Left kidney (tissue), 8 donors: Measurements from ENCODE around the gene MYO1H. TPM values are rescaled to one million over a fixed set of nuclear protein-coding genes. Genes with fewer than 3 reads are reported as not detected.
"Not testable (repeated sequence)": the region's sequence is repeated elsewhere in the genome, so short reads cannot be mapped to it uniquely, and the experiment has no call there.

Experiments
- DNase-seq: peaks from one replicate; pipeline ENCODE4 v3.0.0-alpha.2; 2013
- long read RNA-seq, 8 donors: transcript quantifications; one replicate each; lab custom pipeline, GENCODE V29; 2026
- polyA plus RNA-seq: library from polyadenylated mRNA; unstranded; fragments of 120-200 nt; gene quantifications from one replicate; pipeline ENCODE4 v1.2.1, GENCODE V29; 2013; ENCODE audit not compliant: insufficient read length

MYO1H gene
- polyA plus RNA-seq = 1.7 TPM
- long read RNA-seq, donor 1 = 0 reads
- long read RNA-seq, donor 2, partial matches to known transcripts = 0 of 11 reads
- long read RNA-seq, donor 2, other reads (novel, unspliced or antisense) = 11 of 11 reads
- long read RNA-seq, donor 3 = 0 reads
- long read RNA-seq, donor 4 = 0 reads
- long read RNA-seq, donor 5, partial matches to known transcripts = 0 of 10 reads
- long read RNA-seq, donor 5, other reads (novel, unspliced or antisense) = 10 of 10 reads
- long read RNA-seq, donor 6 = 0 reads
- long read RNA-seq, donor 7 = 0 reads
- long read RNA-seq, donor 8 = 0 reads

- no peak for DNase-seq
These were observed at the start of gene MYO1H for GRCh38 chr12:109347589-109347988. TSS of gene MYO1H (plus strand) at chr12:109347900. CDS start at chr12:109347961, 61 bp downstream.

GRCh38 chr12:109299849-109300248 is 47.9 kb upstream of the MYO1H start:
- no peak for DNase-seq

- no peak for DNase-seq
These were observed 46.0 kb upstream of the MYO1H start for GRCh38 chr12:109301643-109302168.

- no peak for DNase-seq
These were observed 45.3 kb upstream of the MYO1H start for GRCh38 chr12:109302358-109302757.

- no peak for DNase-seq
These were observed 44.9 kb upstream of the MYO1H start for GRCh38 chr12:109302770-109303169.

- DNase-seq = no peak
These were observed 43.2 kb upstream of the MYO1H start for GRCh38 chr12:109304485-109304884.

GRCh38 chr12:109305547-109305946 is 42.2 kb upstream of the MYO1H start:
- DNase-seq = no peak

- no peak for DNase-seq
These were observed 40.6 kb upstream of the MYO1H start for GRCh38 chr12:109307051-109307450.

GRCh38 chr12:109308534-109309380 is 38.9 kb upstream of the MYO1H start, which contains the start of gene FOXN4:
TSS of gene FOXN4 (minus strand) at chr12:109309284. CDS start at chr12:109308321, 963 bp downstream.
- DNase-seq = no peak

GRCh38 chr12:109309381-109310246 is 38.1 kb upstream of the MYO1H start:
- DNase-seq = no peak

- DNase-seq = no peak
These were observed 37.2 kb upstream of the MYO1H start for GRCh38 chr12:109310247-109311125.

- DNase-seq = not testable (repeated sequence)
These were observed 26.4 kb upstream of the MYO1H start for GRCh38 chr12:109321294-109321693.

GRCh38 chr12:109329003-109329402 is 18.7 kb upstream of the MYO1H start:
- DNase-seq = no peak

GRCh38 chr12:109329686-109330085 is 18.0 kb upstream of the MYO1H start:
- DNase-seq = peak; percentile 42

- DNase-seq = no peak
These were observed 17.1 kb upstream of the MYO1H start for GRCh38 chr12:109330282-109331230.

- no peak for DNase-seq
These were observed 16.3 kb upstream of the MYO1H start for GRCh38 chr12:109331301-109331952.

- DNase-seq = no peak
These were observed 12.8 kb upstream of the MYO1H start for GRCh38 chr12:109334887-109335286.

- no peak for DNase-seq
These were observed 11.1 kb upstream of the MYO1H start for GRCh38 chr12:109336593-109336992.

GRCh38 chr12:109343677-109344076 is 4.0 kb upstream of the MYO1H start:
- DNase-seq = no peak
